Activated CD4-positive, alpha-beta T cell treated with anti-CD3 and anti-CD28 coated beads, Interleukin-2, Interleukin-6, amounts not matched to agents 100 ng/mL and 50 ng/mL, durations not matched to agents 16 hours and 8 hours (primary cell): ENCODE measurements around the gene NUSAP1.
"Not testable (repeated sequence)": the region's sequence is repeated elsewhere in the genome, so short reads cannot be mapped to it uniquely, and the experiment has no call there.

Experiments used
- DNase-seq: peaks from one replicate; pipeline ENCODE4 v3.0.0-alpha.2; 2020

The NUSAP1 gene

DNA sequence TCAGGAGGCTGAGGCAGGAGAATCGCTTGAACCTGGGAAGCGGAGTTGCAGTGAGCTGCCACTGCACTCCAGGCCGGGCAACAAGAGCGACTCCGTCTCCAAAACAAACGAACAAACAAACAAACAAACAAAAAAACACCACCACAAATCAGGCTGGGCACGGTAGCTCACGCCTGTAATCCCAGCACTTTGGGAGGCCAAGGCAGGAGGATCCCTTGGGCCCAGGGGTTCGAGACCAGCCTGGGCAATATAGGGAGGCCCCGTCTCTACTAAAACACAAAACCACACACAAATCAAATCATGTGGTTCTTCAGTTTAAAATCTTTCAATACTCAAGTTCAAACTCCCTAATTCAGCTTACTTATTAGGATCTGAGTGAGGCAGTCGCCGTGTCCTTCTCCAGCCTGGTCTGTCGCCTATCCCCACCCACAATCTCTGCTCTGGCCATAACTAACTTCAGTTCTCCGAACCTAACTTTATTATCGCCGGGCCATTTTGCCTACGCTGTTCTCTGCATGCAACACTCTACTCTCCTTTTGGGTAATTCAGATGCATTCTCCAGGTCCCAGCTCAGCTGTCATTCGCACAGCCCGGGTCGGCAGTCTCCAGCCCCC, 83.6 kb downstream of the NUSAP1 start:
- DNase-seq: no peak

DNA sequence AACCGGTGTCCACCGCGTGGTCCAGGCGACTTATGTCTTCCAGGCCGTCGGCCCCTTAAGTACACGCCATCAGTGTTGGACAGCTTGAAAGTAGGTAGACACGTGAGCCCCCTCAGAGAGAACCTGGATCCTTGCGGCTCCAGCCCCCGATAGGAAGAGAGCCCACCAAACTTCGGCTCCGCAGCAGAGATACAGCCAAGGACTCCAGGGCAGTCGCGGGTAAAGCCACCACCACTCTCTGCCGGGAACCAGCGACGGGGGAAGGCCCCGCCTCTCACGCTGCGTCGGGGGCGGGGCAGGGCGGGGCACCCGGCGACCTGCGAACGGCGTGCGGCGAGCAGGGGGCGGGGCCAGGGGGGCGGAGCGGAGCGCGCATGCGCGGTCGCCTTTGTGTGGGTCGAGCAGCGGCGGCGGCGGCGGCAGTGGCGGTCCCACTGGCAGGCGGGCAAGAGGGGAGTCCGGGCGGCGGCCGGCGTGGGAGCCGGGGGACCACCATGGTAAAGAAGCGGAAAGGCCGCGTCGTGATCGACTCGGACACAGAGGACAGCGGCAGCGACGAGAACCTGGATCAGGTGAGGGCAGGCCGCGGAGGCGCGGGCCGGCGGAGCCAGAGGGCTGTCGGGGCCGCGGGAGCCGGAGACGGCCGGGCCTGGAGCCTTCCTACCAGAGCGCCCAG, 84.2 kb downstream of the NUSAP1 start, which contains the start of gene RTF1:
Gene RTF1 (plus strand): TSS at position 354 of the 676 bp plus-strand sequence. CDS start 21 bp downstream, at position 375.
- DNase-seq: peak; percentile 97

DNA sequence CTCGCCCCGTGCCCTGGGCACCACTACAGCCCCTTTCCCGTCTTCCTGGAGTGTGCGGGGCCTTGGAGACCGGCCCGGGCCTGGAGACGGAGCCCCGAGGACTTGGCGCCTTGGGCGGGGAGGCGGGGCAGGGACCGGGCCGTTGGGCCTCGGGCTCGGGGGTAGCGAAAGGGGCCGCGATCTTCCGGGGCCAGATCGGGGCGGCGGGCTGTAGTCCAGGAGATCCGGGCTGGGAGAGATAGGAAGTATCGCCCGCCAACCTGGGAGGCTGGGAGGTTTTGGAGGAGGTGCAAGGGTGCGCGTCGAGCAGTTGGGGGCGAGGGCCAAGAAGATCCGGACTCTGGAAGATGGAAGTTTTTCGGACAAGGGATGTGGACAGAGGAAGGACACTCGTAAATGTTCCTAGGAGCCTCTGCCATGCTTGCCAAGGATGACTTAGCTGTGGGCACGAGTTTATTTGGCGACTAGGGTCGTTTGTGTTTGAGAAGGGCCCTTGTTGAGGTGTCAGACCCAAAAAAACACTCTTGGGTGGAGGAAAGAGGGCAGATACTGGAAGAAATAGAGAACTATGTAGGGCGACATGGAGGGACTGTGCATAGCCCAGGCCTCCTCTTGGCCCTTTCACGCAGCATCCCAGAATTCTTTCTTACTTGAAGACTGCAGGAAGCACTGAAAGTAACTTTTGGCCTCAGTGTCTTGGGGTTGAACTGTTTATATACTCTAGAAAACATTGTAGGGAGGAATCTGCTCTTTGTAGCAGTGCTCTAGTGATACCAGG, 84.9 kb downstream of the NUSAP1 start:
- peak; percentile 37 for DNase-seq

DNA sequence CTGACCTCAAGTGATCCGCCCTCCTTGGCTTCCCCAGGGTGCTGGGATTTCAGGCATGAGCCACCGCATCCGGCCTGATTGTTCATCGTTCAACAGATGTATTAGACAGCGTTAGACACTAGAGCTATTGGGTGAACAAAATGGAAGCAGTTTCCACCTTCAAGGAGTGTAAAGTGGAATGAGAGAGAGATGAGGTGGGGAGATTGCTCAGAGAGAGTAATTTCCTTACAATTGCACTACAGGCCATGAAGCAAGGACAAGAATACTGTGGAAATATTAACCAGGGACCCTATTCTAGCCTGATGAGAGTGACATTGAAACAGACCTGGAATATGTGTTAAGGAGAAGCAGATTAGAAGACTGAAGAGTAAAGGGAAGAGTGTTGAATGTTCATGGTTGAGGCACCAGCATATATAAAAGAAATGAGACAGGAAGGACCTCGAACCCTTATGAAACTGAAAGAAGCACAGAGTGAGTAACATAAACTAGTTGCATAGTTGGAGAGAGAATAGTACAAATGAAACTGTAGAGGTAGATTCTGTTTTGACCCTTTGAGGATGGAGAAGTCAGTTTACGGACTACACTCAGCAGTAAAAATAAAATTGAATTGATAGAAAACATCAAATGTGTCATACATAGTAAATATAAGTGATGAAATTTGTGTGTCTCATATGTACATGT, 91.4 kb downstream of the NUSAP1 start:
- peak; percentile 65 for DNase-seq

- no peak for DNase-seq
Observed at GRCh38 chr15:41424809-41425208, 92.1 kb downstream of the NUSAP1 start.

GRCh38 chr15:41425907-41426306, 93.2 kb downstream of the NUSAP1 start:
- DNase-seq: not testable (repeated sequence)

DNA sequence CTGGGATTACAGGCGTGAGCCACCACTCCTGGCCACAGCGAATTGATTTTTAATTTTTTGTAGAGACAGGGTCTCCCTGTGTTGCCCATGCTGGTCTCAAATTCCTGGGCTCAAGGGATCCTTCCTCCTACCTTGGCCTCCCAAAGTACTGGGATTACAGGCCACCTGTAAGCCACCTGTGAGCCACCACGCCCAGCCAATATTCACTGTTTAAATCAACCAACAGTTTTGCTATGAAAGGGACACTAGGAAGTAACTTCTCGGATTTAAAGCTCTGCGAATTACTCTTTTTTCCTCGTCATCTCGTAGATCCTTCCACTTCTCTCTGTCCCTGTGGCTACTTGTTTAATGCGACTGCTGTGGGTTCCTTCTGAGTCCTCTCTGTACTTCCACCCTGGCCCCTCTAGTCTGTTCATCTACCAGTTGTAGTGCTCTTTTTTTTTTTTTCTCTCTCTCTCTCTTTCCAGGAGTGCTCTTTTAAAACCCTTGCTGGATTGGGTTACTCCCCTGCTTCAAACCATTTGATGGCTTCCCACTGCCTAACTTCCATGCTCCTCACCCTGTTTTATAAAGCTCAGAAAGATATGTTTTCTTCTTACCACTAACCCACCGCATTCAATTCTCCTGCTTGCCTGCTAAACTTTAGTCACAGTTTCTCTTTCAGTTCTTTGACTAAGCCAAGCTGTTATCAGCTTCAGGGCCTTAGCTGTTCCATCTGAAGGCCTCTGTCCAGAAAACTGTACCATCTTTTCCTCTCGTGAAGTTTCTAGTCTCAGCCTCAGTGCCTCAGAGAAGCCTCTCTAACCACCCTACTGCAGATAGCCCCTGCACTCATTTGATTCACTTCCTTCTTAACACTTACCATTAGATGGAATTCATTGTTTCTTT, 96.6 kb downstream of the NUSAP1 start:
- DNase-seq: peak; percentile 66
